Trophoblast cell (in vitro differentiated cells and primary cell): ENCODE measurements around the gene CARD19.

Experiments
- DNase-seq, 2 donors: peaks; one replicate each; pipeline ENCODE4 v3.0.0-alpha.2; 2016
- H2AFZ ChIP-seq: 2 replicates; pipeline ENCODE4 v1.6.1; 2013; ENCODE audit warnings: low read length, moderate library complexity, mild to moderate bottlenecking; ENCODE audit not compliant: insufficient read depth, poor library complexity
- H2AK5ac ChIP-seq: 2 replicates; pipeline ENCODE4 v1.6.1; 2013; ENCODE audit warnings: mild to moderate bottlenecking, low read length
- H2BK120ac ChIP-seq: 2 replicates; pipeline ENCODE4 v1.6.1; 2013; ENCODE audit warnings: low read length, mild to moderate bottlenecking, moderate library complexity; ENCODE audit not compliant: insufficient read depth, poor library complexity
- H2BK12ac ChIP-seq: 2 replicates; pipeline ENCODE4 v1.6.1; 2013; ENCODE audit warnings: mild to moderate bottlenecking, low read length, moderate library complexity
- H2BK5ac ChIP-seq: 2 replicates; pipeline ENCODE4 v1.6.1; 2013; ENCODE audit warnings: low read length, low read depth, moderate library complexity, mild to moderate bottlenecking; ENCODE audit not compliant: poor library complexity
- H3K14ac ChIP-seq: 2 replicates; pipeline ENCODE4 v1.6.1; 2013; ENCODE audit warnings: mild to moderate bottlenecking, low read length
- H3K18ac ChIP-seq: 2 replicates; pipeline ENCODE4 v1.6.1; 2013; ENCODE audit warnings: mild to moderate bottlenecking, low read length
- H3K23ac ChIP-seq: 2 replicates; pipeline ENCODE4 v1.6.1; 2013; ENCODE audit warnings: low read length
- H3K27ac ChIP-seq: 2 replicates; pipeline ENCODE4 v1.5.1; 2013; ENCODE audit warnings: low read depth, mild to moderate bottlenecking, inconsistent platforms, low read length, moderate library complexity
- H3K27me3 ChIP-seq: 2 replicates; pipeline ENCODE4 v1.6.1; 2013; ENCODE audit warnings: inconsistent platforms, mild to moderate bottlenecking, low read length, moderate library complexity; ENCODE audit not compliant: insufficient read depth
- H3K36me3 ChIP-seq, 2 experiments: 1 replicate in 1 of 2; 2 replicates in 1 of 2; pipeline ENCODE4 v1.6.1; 2013; ENCODE audit warnings: low read length in 2 of 2, mild to moderate bottlenecking in 2 of 2, moderate library complexity in 1 of 2; ENCODE audit not compliant: insufficient read depth in 2 of 2, control insufficient read depth in 1 of 2
- H3K4ac ChIP-seq: 2 replicates; pipeline ENCODE4 v1.6.1; 2013; ENCODE audit warnings: low read depth, mild to moderate bottlenecking, low read length, moderate library complexity
- H3K4me1 ChIP-seq, 2 experiments: 1 replicate in 1 of 2; 2 replicates in 1 of 2; pipeline ENCODE4 v1.6.1; 2013; ENCODE audit warnings: low read length in 2 of 2, mild to moderate bottlenecking in 2 of 2, moderate library complexity in 1 of 2; ENCODE audit not compliant: insufficient read depth in 2 of 2, control insufficient read depth in 1 of 2
- H3K4me2 ChIP-seq: 2 replicates; pipeline ENCODE4 v1.6.1; 2013; ENCODE audit warnings: inconsistent platforms, mild to moderate bottlenecking, low read length, moderate library complexity
- H3K4me3 ChIP-seq: 2 replicates; pipeline ENCODE4 v1.5.1; 2013; ENCODE audit warnings: mild to moderate bottlenecking, low read depth, low read length, inconsistent platforms
- H3K79me1 ChIP-seq: one replicate; pipeline ENCODE4 v1.6.1; 2013; ENCODE audit warnings: low read length
- H3K79me2 ChIP-seq: 2 replicates; pipeline ENCODE4 v1.6.1; 2013; ENCODE audit warnings: low read length, mild to moderate bottlenecking; ENCODE audit not compliant: control insufficient read depth, insufficient read depth, poor library complexity
- H3K9ac ChIP-seq: 2 replicates; pipeline ENCODE4 v1.6.1; 2013; ENCODE audit warnings: mild to moderate bottlenecking, low read length
- H3K9me3 ChIP-seq: 2 replicates; pipeline ENCODE4 v1.6.1; 2013; ENCODE audit warnings: low read depth, mild to moderate bottlenecking, control low read depth, inconsistent platforms, low read length; ENCODE audit not compliant: insufficient read depth
- H4K12ac ChIP-seq: 2 replicates; pipeline ENCODE4 v1.6.1; 2013; ENCODE audit warnings: low read depth, mild to moderate bottlenecking, low read length, moderate library complexity
- H4K8ac ChIP-seq: 2 replicates; pipeline ENCODE4 v1.6.1; 2013; ENCODE audit warnings: low read depth, mild to moderate bottlenecking, low read length, moderate library complexity
- H4K91ac ChIP-seq: one replicate; pipeline ENCODE4 v1.6.1; 2013; ENCODE audit warnings: low read depth, mild to moderate bottlenecking, low read length, moderate library complexity
- WGBS: extraction: QIAGEN DNeasy Blood & Tissue Kit; methylation state at CpG from one replicate; pipeline ENCODE4 v1.1.7; 2013; ENCODE audit warnings: missing lambda C conversion rate; ENCODE audit not compliant: insufficient read length, insufficient coverage; ENCODE audit errors: extremely low coverage; 5-methylcytosine and 5-hydroxymethylcytosine counted together

CARD19 gene

GRCh38 chr9:93093877-93094657, 1.9 kb upstream of the CARD19 start:
- H3K79me1 ChIP-seq, result peaks cover 13% of the 10 kb centered on the region
- no peak overlapping the region for H3K9ac ChIP-seq
- no peak overlapping the region for H2BK5ac ChIP-seq
- H3K4me2 ChIP-seq, result no peak overlapping the region
- H4K91ac ChIP-seq, result peak overlapping the region; percentile 49
- no peaks in the 10 kb centered on the region for H3K27me3 ChIP-seq
- H4K8ac ChIP-seq, result no peak overlapping the region
- no peak overlapping the region for H4K12ac ChIP-seq
- H3K9me3 ChIP-seq, result peaks cover 2% of the 10 kb centered on the region
- H3K4me3 ChIP-seq, result no peak overlapping the region
- DNase-seq, result no peak
- H3K4me1 ChIP-seq, result peaks cover 17 to 22% of the 10 kb centered on the region in 2 experiments
- no peak overlapping the region for H3K4ac ChIP-seq
- H3K36me3 ChIP-seq, result no peaks in the 10 kb centered on the region
- peaks cover 4% of the 10 kb centered on the region for H3K79me2 ChIP-seq
- no peak overlapping the region for H3K14ac ChIP-seq
- WGBS, result no CpG with 5 or more reads among the region's 7 CpGs
- no peak overlapping the region for H2AK5ac ChIP-seq
- no peak overlapping the region for H3K23ac ChIP-seq
- H2BK120ac ChIP-seq, result no peak overlapping the region
- peak overlapping the region; percentile 6 for H2BK12ac ChIP-seq
- H3K18ac ChIP-seq, result no peak overlapping the region
- no peak overlapping the region for H2AFZ ChIP-seq
- H3K27ac ChIP-seq, result no peak overlapping the region

- peak overlapping the region; percentile 19 for H2BK5ac ChIP-seq
- H3K18ac ChIP-seq, result no peak overlapping the region
- H3K23ac ChIP-seq, result no peak overlapping the region
- peak overlapping the region; percentile 25 for H2BK12ac ChIP-seq
- H4K12ac ChIP-seq, result peak overlapping the region; percentile 67
- peak overlapping the region; percentile 67 for H4K8ac ChIP-seq
- H2BK120ac ChIP-seq, result peak overlapping the region; percentile 81
- peak overlapping the region; percentile 53 for H3K27ac ChIP-seq
- H3K79me2 ChIP-seq, result peaks cover 4% of the 10 kb centered on the region
- H3K9me3 ChIP-seq, result peaks cover 2% of the 10 kb centered on the region
- no peaks in the 10 kb centered on the region for H3K27me3 ChIP-seq
- H3K9ac ChIP-seq, result no peak overlapping the region
- peak overlapping the region; percentile 49 for H4K91ac ChIP-seq
- no peaks in the 10 kb centered on the region for H3K36me3 ChIP-seq
- WGBS, result no CpG with 5 or more reads among the region's 11 CpGs
- peak overlapping the region; percentile 72 for H3K4me3 ChIP-seq
- DNase-seq, result peak in 1 of 2 donors; percentile 44
- peak overlapping the region; percentile 6 for H3K4ac ChIP-seq
- peaks cover 17 to 22% of the 10 kb centered on the region in 2 experiments for H3K4me1 ChIP-seq
- peak overlapping the region; percentile 3 for H2AK5ac ChIP-seq
- H3K79me1 ChIP-seq, result peaks cover 13% of the 10 kb centered on the region
- H3K14ac ChIP-seq, result peak overlapping the region; percentile 54
- peak overlapping the region; percentile 54 for H3K4me2 ChIP-seq
- peak overlapping the region; percentile 32 for H2AFZ ChIP-seq
Observed at GRCh38 chr9:93094658-93095204, 1.3 kb upstream of the CARD19 start.

GRCh38 chr9:93095205-93096130, 549 bp upstream of the CARD19 start:
- no peak overlapping the region for H2BK12ac ChIP-seq
- H3K27me3 ChIP-seq, result no peaks in the 10 kb centered on the region
- DNase-seq, result peak; percentile 99 to 100
- peak overlapping the region; percentile 6 for H3K4ac ChIP-seq
- peak overlapping the region; percentile 72 for H3K4me3 ChIP-seq
- H3K4me2 ChIP-seq, result peak overlapping the region; percentile 54
- H3K14ac ChIP-seq, result peak overlapping the region; percentile 54
- H2BK120ac ChIP-seq, result peak overlapping the region; percentile 81
- peak overlapping the region; percentile 67 for H4K8ac ChIP-seq
- H3K18ac ChIP-seq, result peak overlapping the region; percentile 10
- H3K9ac ChIP-seq, result peak overlapping the region; percentile 57
- WGBS, result no CpG with 5 or more reads among the region's 95 CpGs
- peaks cover 4% of the 10 kb centered on the region for H3K79me2 ChIP-seq
- H3K79me1 ChIP-seq, result peaks cover 13% of the 10 kb centered on the region
- no peak overlapping the region for H3K23ac ChIP-seq
- H4K91ac ChIP-seq, result peak overlapping the region; percentile 49
- peak overlapping the region; percentile 32 for H2AFZ ChIP-seq
- H3K4me1 ChIP-seq, result peaks cover 17 to 22% of the 10 kb centered on the region in 2 experiments
- peak overlapping the region; percentile 53 for H3K27ac ChIP-seq
- H2AK5ac ChIP-seq, result peak overlapping the region; percentile 3
- peak overlapping the region; percentile 67 for H4K12ac ChIP-seq
- H3K9me3 ChIP-seq, result peaks cover 3% of the 10 kb centered on the region
- peak overlapping the region; percentile 19 for H2BK5ac ChIP-seq
- H3K36me3 ChIP-seq, result no peaks in the 10 kb centered on the region

- Histone ChIP-seq H3K79me1 (peaks cover 13% of the 10 kb centered on the region), H3K4me3 (peak overlapping the region; percentile 86), H2BK5ac (no peak overlapping the region), H3K9me3 (peaks cover 3% of the 10 kb centered on the region), H2AFZ (no peak overlapping the region), H4K12ac (no peak overlapping the region), H2BK12ac (no peak overlapping the region), H2AK5ac (peak overlapping the region; percentile 8), H3K27me3 (no peaks in the 10 kb centered on the region), H3K23ac (no peak overlapping the region), H3K14ac (no peak overlapping the region), H3K4me2 (peak overlapping the region; percentile 84), H3K9ac (peak overlapping the region; percentile 82), H3K18ac (no peak overlapping the region), H4K91ac (no peak overlapping the region), H3K79me2 (peaks cover 4% of the 10 kb centered on the region), H2BK120ac (no peak overlapping the region), H3K27ac (no peak overlapping the region), H4K8ac (no peak overlapping the region), H3K4me1 (peaks cover 17 to 22% of the 10 kb centered on the region in 2 experiments), H3K36me3 (no peaks in the 10 kb centered on the region), H3K4ac (no peak overlapping the region)
- WGBS, result no CpG with 5 or more reads among the region's 16 CpGs
- no peak for DNase-seq
Observed at GRCh38 chr9:93096811-93097382, 880 bp downstream of the CARD19 start.
